A673 (cell line): Measurements from ENCODE around the gene TBX19.

Experiments
- CTCF ChIP-seq: fragments of 300-800, 200-600 bp; sonication (generic); conservative IDR thresholded peaks from 2 replicates; pipeline ENCODE4 v1.5.1; 2017; ENCODE audit warnings: low read depth, mild to moderate bottlenecking, antibody characterized with exemption, low read length, moderate library complexity, mixed read lengths
- EZH2 ChIP-seq: fragments of 200-600 bp; sonication (generic); IDR thresholded peaks from 2 replicates; pipeline ENCODE4 v1.6.1; 2017; ENCODE audit warnings: borderline replicate concordance, low read depth, mild to moderate bottlenecking, mixed read lengths, antibody characterized with exemption, low read length; ENCODE audit not compliant: poor library complexity, severe bottlenecking

- no peak for TF ChIP-seq CTCF
- TF ChIP-seq EZH2: no peak
Measured at GRCh38 chr1:168328731-168329364, 48.2 kb downstream of the TBX19 start.
